ENCODE results near the gene DIDO1. TPM values are rescaled to one million over a fixed set of nuclear protein-coding genes. Genes with fewer than 3 reads are reported as not detected.

Gene DIDO1
- total and polyA plus RNA-seq, 2 of the 13 experiments (the other 11 are each of a cell fraction or from before 2014, with no cell fraction given), result 75.0 to 75.1 TPM

DNA sequence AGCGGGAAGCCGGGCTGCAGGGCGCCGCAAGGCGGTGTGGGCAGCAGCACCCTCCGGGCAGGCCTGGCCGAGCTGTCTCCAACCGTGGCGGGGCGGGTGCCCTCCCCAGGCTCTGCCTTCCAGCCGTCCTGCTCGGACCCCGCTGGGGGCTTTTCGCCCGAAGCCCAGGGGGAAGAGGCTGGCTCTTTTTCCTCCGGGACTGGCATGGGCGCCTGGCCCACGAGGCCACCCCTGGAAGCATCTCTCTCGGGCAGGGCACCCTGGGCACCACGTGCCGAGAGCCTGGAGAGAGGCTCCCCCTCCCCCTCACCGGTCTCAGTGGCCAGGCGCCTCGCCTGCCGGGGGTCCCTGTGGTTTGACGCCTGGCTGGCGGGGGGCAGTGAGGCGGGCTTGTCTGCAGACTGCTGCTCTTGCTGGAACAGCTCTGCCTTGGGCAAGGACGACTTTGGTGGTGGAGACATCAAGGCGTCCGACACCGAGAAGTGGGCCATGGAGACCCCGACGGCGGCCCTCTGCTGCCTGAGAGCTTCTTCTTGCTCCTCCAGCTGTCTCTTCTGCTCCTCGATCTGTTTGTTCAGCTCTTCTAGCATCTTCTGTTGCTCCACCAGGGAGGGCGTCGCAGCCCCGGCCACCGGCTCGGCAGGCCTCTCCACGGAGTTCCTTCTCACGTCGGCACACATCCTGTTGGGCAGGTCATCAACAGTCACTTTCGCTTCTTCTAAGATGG, 45.2 kb downstream of the DIDO1 start:
- ChIA-PET POLR2A (no interaction called here), CTCF (ENCODE audit: low intra/inter-chr PET ratio, low total read pairs) (no interaction called here)
- Histone ChIP-seq H3K4me3 (replicated peaks in 1 of 3; ENCODE audit: insufficient read depth in 1 of 3, low read depth in 2 of 3, low read length in 3 of 3) (no peak overlapping the region), H3K79me2 (ENCODE audit: insufficient read depth, low read length) (no peaks in the 10 kb centered on the region), H3K9me3 (ENCODE audit: low read length) (no peaks in the 10 kb centered on the region), H3K27ac (ENCODE audit: extremely low read length, insufficient read depth, low read length) (no peak overlapping the region), H3K27me3 (ENCODE audit: control insufficient read depth in 1 of 2, insufficient read depth in 2 of 2, low read length in 2 of 2) (no peaks in the 10 kb centered on the region; a peak in 1 of 5 replicates), H3K4me2 (ENCODE audit: low read depth, low read length) (no peak overlapping the region), H3K36me3 (replicated peaks in 1 of 2; ENCODE audit: control insufficient read depth in 1 of 2, insufficient read depth in 2 of 2, low read length in 2 of 2) (peaks cover 3 to 10% of the 10 kb centered on the region in 2 experiments; a peak in 1 of 5 replicates), H3K9ac (ENCODE audit: insufficient read depth, low read depth, low read length) (no peak overlapping the region), H4K20me1 (ENCODE audit: insufficient read depth, low read length) (no peaks in the 10 kb centered on the region), H3K4me1 (ENCODE audit: insufficient read depth, low read length) (peaks cover 26% of the 10 kb centered on the region), H2AFZ (ENCODE audit: low read length) (no peak overlapping the region)
- WGBS (ENCODE audit: low lambda C conversion rate), result 96% methylated on average over 40 of the region's 45 CpGs
- DNase-seq (ENCODE audit: low spot score), result no peak
- no TSS peak for BruUV-seq (replicated peaks)
- FAIRE-seq, result no peak
- in situ Hi-C loops (cut with HindIII; ENCODE audit: extremely low pct_ligation_motif_present, low pct_unique_long_range_greater_than_20kb) (no loop called here), intact Hi-C loops (cut with micrococcal nuclease; ENCODE audit: unreplicated experiment) (no loop called here)
- no peak for ATAC-seq
- no peak for TF ChIP-seq ZSCAN30 (CRISPR knock-in tag; IDR thresholded peaks at IDR 0.05)
- TF ChIP-seq PREB (CRISPR knock-in tag; IDR thresholded peaks at IDR 0.05), result no peak
- 0 out of 2 replicates have a peak, but pooled peaks have one; percentile 15 for TF ChIP-seq HNRNPL (IDR thresholded peaks at IDR 0.05; ENCODE audit: low read depth, low read length)
- TF ChIP-seq ZFP36 (IDR thresholded peaks at IDR 0.05; ENCODE audit: borderline replicate concordance, low read depth, low read length, partially characterized antibody), result no peak
- no peak for TF ChIP-seq ZNF790 (CRISPR knock-in tag; IDR thresholded peaks at IDR 0.05; ENCODE audit: borderline replicate concordance)
- TF ChIP-seq DZIP1 (CRISPR knock-in tag; IDR thresholded peaks at IDR 0.05), result no peak
- no peak for TF ChIP-seq HOXA9 (CRISPR knock-in tag; IDR thresholded peaks at IDR 0.05; ENCODE audit: borderline replicate concordance)
- TF ChIP-seq STAG1 (CRISPR knock-in tag; IDR thresholded peaks at IDR 0.05), result no peak
- peak; percentile 72 for TF ChIP-seq AGO2 (optimal IDR thresholded peaks at IDR 0.05; ENCODE audit: low read depth, low read length)
- no peak for TF ChIP-seq PHF20 (CRISPR knock-in tag; IDR thresholded peaks at IDR 0.05)
- no peak for TF ChIP-seq RORA (CRISPR knock-in tag; IDR thresholded peaks at IDR 0.05)
- TF ChIP-seq KDM5A (IDR thresholded peaks at IDR 0.05; ENCODE audit: borderline replicate concordance, low read length), result no peak
- no peak for TF ChIP-seq HNRNPH1 (optimal IDR thresholded peaks at IDR 0.05; ENCODE audit: low read depth, low read length)
- no peak for TF ChIP-seq CEBPZ (IDR thresholded peaks at IDR 0.05; ENCODE audit: low read length)

Data from HepG2 (cell line).